ENCODE data around the gene ERI3.
A peak's percentile ranks its signal among the peaks of the same experiment; 100 is the strongest.

The ERI3 gene

DNA sequence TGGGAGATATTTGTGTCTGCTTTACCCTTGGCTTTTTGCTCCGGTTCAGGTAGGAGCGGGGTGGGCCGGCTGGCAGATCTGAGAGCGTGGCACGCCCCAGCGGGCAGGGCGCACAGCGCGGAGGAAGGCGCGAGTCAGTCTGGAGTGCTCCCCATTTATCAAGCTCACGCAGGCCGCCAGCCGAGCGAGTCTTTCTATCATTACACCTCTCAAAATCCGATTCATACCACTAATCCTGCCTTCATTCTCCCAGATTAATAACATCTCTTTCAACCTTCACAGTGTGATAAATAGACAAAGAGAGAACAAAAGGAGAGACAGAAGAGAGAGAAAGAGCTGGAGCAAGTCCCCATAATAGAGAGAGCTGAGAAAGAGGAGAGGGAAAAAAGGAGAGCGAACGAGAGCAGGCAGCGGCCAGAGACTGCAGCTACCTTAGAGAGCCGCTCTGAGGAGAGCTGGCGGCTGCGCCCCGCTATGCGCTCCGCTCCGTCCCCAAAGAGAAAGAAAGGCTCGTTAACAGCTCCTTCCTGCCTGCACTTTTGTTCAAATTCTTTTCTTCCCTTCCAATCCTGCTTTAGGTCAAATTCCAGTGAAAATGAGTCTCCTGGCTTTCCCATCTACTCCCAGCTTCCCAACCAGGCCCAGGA, 93.8 kb downstream of the ERI3 start:
- DNase-seq (ENCODE audit: low spot score), result no peak

DNA sequence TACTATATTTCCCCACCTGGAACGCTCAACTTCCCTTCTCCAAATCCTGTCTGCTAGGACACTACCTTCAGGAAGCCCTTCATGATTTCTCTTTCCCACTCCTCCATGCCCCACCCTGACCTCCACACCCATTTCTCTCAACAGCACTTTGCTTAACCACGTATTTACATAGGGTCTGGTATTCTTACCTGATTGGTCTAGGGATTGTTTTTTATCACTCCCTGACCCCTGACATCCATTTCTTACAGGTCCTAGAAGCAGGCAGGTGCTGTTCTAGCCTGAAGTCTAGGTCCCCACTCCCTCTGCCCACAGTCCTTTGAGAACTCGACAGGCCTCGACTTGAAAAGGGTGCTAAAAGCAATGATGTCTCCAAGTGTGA, 94.3 kb downstream of the ERI3 start:
- no peak for DNase-seq (ENCODE audit: low spot score)

DNA sequence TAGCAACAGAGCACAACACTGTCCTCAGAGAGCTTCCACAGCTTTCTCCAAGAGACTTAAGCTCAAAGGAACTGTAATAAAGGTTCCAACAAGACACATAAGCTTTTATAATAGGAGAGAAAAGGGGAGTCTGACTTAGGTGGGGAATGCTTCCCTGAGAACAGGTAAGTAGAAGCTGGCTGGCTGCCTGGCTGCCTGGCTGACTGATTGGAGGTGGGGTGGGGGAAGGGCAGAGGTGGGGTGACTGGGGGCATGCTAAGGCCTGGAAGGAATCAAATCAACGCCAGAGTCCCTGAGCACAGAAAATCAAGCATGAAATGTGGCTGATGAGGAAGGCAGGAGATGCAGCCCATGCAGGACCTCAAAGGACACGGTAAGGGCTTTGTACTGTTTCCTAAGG, 96.0 kb downstream of the ERI3 start:
- no peak for DNase-seq (ENCODE audit: low spot score)

DNA sequence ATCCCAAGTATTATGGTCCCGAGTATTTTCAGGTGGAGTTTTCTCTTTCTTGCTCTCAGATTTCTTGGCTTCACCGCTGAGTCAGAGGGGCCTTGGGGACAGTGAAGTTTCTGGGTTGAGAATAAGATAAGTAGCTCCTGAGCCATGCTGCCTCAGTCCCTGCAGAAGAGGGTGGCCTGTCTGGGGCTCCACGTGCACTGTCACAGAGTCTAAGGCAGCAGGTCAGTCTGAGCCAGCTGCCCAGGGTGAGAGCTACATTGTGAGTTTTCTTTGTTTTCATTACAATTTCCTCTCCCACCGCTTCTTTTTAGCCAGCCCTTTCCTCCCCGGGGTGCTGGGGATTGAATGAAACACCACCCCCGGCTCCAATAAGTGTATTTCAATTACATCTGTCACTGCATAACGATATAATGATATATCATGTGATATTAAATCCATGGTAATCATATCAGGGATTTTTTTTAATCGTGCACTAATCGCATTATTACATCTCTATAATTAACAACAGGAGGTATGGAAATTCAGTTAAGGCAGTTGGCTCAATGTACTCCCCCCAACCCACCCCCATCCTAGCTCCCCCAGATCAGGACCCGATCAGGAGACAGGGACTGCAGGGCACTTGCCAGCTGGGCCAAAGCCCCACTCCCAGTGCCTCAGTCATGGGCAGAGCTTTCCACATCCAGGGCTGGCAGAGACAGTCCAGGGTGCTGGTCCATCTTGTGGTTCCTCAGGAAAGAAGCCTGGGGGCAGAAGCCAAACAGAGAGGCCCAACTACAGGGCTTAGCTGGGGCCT, 98.1 kb downstream of the ERI3 start:
- no peak for DNase-seq (ENCODE audit: low spot score)

DNA sequence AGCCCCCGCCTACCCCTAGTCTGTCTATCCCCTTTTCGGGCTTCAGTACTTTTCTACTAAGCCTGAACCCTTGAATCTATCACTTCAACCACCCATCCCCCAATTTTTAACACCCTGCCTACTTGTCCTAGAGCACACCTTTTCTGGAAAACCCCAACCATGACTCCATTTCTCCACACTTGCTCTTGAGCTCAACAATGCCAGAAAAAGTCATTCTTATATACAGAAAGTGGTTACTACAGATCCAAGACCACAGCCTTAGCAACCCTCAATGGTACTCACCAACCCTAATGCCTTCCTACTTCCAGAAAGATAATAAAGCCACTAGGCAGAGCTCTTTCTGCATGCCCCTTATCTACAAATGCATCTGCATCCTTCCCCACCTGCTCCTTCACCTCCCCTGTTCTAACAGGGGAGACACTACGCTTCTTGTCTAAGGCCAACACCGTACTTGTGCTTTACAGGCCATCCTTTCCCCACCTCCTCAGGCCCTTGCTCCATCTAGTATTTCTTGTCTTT, 100.6 kb downstream of the ERI3 start:
- no peak for DNase-seq (ENCODE audit: low spot score)

DNA sequence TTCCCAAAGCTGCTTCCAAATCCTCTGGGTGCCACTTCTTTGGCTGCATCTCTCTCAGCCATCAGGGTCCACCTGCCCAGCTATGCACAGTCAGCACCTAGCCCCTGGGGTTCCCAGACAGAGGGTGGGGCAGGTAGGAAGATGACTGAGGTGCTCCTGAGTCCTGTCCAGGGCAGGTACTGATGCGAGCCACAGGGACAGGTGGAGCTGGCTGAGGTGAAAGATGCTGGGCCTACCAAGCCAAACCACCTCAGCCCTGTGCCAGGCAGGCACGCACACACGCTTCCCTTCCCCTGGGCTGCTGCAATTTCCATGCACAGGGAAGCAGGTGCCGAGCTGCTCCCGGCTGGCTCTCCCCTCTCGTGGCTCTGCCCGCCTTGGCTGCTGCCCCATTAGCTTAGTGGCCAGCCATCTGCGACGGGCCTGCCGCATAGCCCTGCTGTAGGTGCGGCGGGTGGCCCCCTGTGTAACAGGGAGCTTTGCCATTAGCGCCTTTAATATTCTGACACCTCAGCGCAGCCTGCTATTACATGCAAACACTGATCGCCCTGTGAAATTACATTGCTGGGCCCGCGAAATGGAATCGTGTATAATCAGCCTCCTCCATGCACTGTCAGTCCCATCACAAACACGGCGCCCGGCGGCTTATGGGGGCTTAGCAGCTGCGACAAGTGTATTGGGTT, 102.9 kb downstream of the ERI3 start:
- DNase-seq (ENCODE audit: low spot score), result no peak

DNA sequence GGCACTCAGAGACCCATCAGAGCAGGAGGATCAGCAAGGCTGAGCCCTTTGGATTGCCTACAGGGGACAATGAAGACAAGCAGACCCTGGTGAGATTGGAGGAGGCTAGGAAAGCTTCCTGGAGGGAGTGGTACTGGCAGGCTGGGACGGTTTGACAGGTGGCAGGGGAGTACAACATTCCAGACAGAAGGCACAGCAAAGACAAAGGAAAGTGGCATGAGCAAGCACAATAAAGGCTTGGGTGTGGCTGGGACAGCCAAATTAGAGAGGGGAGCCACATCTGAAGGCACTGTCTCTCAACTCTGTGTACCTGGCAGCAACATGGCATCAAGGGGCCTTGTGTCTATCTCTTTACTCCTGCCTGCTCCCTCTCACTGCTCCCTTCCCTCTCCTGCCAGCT, 103.6 kb downstream of the ERI3 start:
- DNase-seq (ENCODE audit: low spot score), result no peak

DNA sequence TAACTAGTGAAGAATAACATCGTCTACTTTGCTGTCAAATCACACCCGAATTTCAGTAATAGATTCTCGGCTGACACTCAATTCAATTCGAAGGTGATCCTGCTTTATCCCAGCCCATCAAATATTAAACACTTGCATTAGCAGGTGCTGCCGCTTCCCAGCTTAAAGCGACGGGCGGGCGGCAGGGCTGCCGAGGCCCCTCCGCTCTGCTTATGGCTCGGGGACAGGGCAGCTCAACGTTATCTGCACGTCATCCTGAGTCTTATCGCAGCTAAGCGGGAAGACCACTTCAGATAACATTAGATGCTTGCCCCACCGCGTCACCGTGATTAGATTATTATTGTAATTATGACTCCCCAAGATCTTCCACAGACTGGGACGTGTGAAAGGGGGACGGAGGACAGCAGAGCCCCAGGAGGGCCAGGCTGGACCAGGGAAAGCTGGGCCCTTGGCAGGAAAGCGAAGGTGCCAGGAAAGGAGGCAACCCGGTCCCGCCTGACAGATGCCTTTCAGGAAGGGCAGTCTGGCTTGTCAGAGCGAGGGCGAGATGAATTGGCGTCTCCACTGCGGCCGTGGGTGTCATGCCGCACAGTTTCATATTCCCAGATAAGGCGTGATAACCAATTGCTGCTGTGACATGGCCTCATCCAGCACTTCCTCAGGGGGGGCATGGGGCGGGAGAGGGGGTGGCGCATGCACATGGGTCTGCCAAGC, 104.8 kb downstream of the ERI3 start:
- no peak for DNase-seq (ENCODE audit: low spot score)

DNA sequence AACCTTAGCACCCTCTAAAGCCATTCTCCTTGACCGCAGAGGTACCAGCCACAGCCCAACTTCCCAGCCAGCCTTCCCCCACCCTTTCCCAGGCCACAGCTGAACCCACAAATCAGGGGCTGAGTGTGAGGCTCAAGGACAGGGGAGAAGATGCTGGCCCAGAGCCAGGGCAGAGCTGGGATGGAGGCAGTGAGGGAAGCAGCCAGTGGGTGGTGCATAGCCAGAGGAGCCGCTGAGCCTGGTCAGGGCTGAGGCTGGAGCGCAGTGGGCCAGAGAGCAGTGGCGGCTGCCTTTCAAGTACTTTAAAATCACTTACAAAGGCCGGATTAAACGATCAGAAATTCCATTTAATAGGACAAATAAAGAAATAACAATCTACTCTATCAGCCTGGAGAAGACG, 105.5 kb downstream of the ERI3 start:
- DNase-seq (ENCODE audit: low spot score), result no peak

DNA sequence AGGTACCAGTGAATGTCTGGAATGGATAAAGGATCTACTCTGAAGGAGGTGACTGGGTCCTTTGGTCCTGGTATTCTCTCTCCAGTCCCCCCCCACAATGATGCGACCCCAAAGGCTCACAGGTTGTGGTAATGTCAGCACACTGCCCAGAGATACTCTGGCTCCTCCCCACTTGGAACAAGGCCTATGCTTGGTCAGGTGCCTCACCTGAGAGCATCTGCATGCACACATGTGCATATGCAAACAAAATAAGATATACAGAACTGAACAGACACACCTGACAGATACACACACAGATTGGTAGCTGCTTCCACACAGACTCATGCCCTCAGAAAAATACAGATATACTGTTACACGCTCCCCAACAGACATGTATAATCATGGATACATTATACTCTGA, 108.3 kb downstream of the ERI3 start:
- DNase-seq (ENCODE audit: low spot score), result no peak

DNA sequence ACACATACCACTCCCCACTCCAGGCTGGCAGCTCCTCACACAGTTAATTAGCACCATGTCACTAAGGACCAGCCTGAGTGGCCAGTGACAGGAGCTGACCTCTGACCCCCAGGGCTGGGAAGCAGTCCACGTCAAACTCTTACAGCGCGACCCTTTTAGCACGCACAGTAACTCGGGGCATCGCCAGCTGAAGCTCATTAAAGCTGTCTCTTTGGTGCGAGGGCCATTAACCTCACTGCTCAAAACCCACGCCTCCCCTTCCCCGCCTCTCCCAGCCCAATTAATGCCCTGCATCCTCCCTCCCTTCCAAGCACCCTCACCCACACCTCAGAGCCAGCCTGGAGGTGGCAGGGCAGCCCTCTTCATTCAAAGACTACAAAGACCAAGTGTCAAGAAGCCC, 110.1 kb downstream of the ERI3 start:
- no peak for DNase-seq (ENCODE audit: low spot score)

DNA sequence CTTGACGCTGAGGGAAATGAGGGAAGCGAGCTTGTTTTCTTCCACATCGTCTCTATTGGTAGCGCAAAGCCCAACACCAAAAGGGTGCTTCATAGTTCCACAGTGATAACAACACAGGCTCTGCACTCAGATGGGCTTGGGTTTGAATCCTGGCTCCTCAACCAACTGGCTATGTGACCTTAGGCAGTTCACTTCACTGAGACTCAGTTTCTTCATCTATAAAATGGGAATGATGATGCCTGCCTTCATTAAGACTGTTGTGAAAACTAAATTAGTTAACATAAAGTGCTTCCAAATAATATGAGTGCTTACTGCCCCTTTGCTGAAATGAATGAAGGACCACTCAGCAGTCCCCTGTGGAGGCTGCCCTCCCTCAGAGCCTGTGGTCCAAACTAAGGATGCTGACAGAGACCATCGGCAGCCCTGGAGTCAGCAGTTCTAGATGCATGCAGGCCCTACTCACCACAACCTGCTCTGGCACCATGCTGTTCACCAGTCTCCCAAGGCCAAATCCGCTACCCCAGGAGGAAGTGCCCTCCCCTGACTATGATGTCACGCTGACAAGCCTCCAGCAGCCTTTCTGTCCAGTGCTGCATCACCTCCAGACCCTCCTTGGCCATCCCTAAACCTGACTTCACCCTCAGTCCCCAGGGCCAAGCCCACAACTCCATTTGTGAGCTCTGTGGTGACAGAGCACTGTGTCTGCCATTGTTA, 111.1 kb downstream of the ERI3 start:
- no peak for DNase-seq (ENCODE audit: low spot score)

DNA sequence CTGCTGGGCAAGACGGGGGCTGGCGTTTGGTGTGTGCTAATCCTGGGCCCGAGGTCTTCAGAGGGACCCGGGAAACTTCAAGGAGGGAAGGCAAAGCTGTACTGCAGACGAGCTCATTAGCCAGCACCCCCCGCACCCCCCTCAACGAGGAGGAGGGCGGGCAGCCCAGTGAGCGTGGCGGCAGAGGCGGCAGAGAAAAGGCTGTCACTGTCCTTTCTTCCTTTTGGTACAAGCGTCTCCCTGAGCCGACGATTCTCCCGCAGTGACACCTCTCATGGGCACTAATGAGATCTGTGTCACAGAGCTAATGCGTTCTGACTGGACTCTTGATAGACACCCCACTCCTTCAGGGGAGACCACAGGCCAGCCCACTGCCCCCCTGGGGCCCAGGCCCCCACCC, 112.3 kb downstream of the ERI3 start:
- no peak for DNase-seq (ENCODE audit: low spot score)

DNA sequence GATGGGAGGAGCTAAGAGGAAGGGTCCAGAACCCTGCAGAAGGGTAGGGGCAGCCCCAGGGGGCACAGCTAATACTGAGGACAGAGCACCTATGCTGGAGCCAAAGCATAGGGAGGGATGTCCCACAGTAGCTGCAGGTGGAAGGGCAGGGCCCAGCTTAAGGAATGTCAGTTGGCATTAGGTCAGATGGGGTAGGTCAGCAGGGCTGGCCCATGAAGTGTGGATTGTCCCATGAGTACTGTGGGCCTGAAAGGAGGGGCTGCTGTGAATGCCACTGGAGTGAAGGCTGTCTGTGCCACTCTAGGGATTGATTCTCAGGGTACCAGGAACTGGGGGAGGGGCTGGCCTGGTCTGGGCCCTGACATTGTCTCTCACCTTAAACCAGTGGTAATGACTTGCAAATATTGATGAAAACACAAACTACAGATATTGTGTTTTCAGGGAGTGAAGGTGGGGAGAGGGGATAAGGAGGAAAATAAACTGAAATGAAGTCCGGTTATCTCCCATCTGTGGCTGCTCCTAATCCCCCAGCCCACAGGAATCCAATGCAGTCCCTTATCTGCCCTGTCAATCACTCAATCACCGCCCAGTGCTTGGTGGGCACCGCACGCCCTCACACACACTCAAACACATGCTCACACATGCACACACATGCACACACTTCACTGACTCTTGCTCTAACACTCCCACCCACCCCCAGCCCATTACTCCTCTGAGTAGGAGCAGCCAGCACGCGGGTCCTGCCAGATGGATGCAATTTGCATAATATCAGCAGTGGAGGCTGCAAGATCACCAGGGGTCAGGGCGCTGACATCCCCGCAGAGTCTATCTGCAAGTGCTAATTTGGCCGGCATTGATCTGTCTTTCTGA, 114.0 kb downstream of the ERI3 start:
- DNase-seq (ENCODE audit: low spot score), result no peak

DNA sequence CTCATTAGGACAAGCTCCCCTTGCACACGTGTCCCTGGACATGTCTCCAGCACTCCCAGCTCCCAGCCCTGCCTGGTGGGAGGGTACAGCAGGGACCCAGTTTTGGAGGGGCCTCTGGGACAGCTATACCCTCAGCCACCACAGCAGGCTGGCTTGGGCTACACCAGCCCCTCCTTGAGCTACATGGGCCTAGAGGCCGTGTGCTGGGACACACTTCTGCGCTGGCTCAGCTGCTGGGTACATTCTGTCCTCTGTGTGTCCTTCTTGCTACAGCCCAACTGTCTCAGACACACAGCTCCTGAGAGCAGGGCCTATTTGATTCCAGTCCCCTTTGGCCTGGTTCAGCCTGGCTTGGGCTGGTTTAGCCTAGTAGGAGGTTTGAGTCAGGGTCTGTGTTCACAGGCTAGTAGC, 115.1 kb downstream of the ERI3 start:
- no peak for DNase-seq (ENCODE audit: low spot score)

DNA sequence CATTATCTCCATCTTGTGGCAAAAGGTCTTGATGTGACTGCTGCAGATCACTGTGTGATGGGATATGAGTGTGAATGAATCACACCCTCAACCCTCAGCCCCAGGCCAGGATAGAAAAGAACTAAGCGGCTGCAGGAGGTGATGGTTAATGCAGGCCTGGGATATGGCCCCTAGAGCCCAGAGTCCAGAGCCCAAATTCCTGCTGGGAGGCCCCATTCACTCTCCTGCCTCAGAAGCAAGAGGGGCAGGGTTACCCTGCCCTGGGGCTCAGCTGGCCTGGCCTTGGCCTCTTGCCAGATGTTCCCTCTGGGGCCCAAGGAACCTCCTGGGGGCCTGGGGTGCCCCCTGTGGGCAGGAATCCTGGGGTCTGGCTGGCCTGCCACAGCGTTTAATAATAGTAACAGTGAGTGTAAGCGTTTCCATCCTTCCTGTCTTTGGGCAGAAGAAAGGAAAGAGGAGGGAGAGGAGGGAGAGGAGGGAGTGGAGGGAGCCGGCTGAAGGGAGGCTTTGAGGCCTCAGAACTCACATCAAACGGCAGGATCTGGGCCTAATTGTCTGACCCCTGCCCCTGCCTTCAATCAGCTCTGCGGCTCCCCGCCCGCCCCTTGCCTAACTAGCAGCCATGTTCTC, 115.6 kb downstream of the ERI3 start:
- peak; percentile 11 for DNase-seq (ENCODE audit: low spot score)

DNA sequence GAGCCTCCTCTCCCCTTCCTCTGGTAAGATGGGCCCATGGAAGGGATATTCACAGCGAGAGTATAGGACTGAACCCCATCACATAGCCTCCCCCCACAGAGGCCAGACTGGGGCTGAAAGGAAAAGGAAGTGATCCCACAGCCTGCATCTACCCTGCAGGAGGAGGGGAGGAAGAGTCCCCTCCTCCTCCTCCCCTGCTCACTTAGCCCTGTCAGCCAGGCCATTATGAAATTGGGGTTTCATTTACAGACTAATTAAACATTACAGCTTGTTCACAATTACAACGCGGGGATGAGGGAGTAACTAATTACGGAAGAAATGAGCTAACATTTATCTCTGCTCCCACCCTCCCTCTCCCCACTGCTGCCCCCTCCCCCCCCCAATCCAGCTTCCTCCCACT, 116.4 kb downstream of the ERI3 start:
- no peak for DNase-seq (ENCODE audit: low spot score)

DNA sequence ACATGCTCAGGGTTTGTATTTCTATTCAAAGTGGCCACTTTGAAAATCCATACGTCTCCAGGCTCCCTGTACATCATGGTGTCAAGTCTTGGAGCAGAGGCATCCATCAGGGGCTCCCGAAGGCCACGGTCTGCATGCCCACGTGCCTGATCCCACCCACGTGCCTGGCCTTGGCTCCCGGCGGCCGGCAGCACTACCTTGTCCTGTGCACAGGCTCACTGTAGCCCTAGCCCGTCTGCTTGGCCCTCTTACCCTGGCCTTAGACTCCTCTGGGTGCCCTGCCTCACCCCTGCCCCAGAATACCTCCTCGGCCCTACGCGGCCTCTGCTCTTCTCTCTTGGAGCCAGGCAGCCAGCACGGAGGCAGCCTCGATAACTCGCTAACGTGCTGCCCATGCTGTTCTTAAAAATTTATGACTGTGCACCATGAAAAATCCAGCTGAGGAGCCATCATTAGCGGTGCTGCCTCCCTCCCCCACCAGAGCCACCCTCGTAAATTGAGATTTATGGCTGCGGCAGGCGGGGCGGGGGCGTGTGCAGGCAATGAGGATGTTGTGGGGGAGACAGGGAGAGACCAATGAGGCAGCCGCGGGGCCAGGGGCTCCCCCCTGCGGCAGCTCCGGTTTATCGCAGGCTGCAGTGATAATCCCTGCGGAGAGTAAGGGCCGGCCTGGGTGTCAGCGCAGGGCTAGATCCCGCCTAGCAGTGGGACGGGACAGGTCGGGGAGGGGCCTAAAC, 117.2 kb downstream of the ERI3 start:
- DNase-seq (ENCODE audit: low spot score), result no peak

DNA sequence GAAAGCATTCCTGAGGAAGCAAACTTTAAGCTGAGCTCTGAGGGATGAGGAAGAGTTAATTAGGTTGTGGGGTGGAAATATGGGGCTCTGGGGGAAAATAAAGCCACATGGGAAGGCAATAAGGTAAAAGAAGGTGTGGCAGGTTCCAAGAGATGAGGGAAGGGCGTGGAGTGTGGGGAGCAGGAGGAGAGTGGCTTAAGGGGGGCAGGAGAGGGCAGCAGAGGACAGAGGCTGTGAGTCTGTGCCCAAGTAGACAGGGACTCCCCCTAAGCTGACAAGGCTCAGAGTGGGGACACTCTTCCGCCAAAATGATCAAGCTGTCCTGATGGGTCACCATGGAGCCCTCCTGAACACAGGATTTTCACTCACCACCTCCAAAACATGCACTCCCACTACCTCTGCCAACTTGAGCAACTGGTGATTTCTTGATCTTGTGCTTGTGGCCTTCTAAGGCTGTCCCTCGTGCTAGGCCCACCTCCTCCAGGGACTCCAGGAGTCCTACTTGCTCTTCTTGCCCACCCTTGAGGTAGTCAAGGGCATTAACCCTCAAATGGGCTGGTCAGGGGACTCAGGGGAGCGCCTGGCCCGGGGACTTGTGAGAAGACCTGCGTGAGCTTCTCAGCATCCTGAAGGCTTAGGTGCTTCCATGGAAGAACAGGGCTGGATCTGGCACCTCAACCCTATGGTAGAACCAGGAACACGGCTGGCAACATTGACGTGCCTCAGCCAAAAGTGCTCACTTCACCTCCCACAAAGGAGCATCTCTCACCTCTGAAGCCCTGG, 118.4 kb downstream of the ERI3 start:
- DNase-seq (ENCODE audit: low spot score), result no peak
